T-helper 22 cell (primary cell): Measurements from ENCODE around the gene SFXN3.

ENCODE experiments used
- DNase-seq: peaks from one replicate; pipeline ENCODE4 v3.0.0-alpha.2; 2020; ENCODE audit warnings: low read depth

Gene SFXN3

GRCh38 chr10:101073631-101074030, 42.6 kb downstream of the SFXN3 start:
- DNase-seq = no peak

GRCh38 chr10:101075775-101076174, 44.7 kb downstream of the SFXN3 start:
- DNase-seq = no peak

GRCh38 chr10:101076630-101077029, 45.6 kb downstream of the SFXN3 start:
- no peak for DNase-seq

- DNase-seq = no peak
Observed at GRCh38 chr10:101079874-101080273, 48.8 kb downstream of the SFXN3 start.

- DNase-seq = no peak
Observed at GRCh38 chr10:101080933-101081931, 50.2 kb downstream of the SFXN3 start.

GRCh38 chr10:101085846-101086245, 54.8 kb downstream of the SFXN3 start:
- no peak for DNase-seq

- no peak for DNase-seq
Observed at GRCh38 chr10:101087376-101087775, 56.3 kb downstream of the SFXN3 start.

- no peak for DNase-seq
Observed at GRCh38 chr10:101087965-101088364, 56.9 kb downstream of the SFXN3 start.

- DNase-seq = no peak
Observed at GRCh38 chr10:101089520-101090299, 58.7 kb downstream of the SFXN3 start.

GRCh38 chr10:101090597-101090996, 59.6 kb downstream of the SFXN3 start:
- no peak for DNase-seq
